Breast epithelium (tissue), 4 donors: ENCODE results near the gene STXBP2. TPM values are rescaled to one million over a fixed set of nuclear protein-coding genes. Genes with fewer than 3 reads are reported as not detected.

Experiments
- DNase-seq, 2 donors: peaks; one replicate each; pipeline ENCODE4 v3.0.0-alpha.2; 2019; ENCODE audit warnings: low spot score in 2 of 2
- H3K27ac ChIP-seq, 2 donors: fragments of 200-600 bp; sonication (generic) in 1 of 2; one replicate each; pipeline ENCODE4 v1.5.1; 2016 to 2019; ENCODE audit warnings: mild to moderate bottlenecking in 1 of 2
- H3K27me3 ChIP-seq, 2 donors: fragments of 200-600 bp; sonication (generic) in 1 of 2; one replicate each; pipeline versions ENCODE4 v1.5.1 to v1.6.0; 2017 to 2019; ENCODE audit warnings: control low read depth in 1 of 2, mild to moderate bottlenecking in 1 of 2
- H3K36me3 ChIP-seq: fragments of 200-600 bp; one replicate; pipeline ENCODE4 v1.5.1; 2019
- H3K4me1 ChIP-seq, 2 donors: fragments of 200-600 bp; sonication (generic); one replicate each; pipeline ENCODE4 v1.5.1; 2016 to 2019; ENCODE audit warnings: control low read depth in 1 of 2
- H3K4me3 ChIP-seq, 3 donors: fragments of 200-600 bp; sonication (generic); 1 replicate in 2 of 3; 2 replicates in 1 of 3; pipeline ENCODE4 v1.5.1; 2016 to 2019; ENCODE audit warnings: mild to moderate bottlenecking in 3 of 3, moderate library complexity in 2 of 3
- H3K9me3 ChIP-seq, 2 donors: fragments of 200-600 bp; sonication (generic) in 1 of 2; one replicate each; pipeline ENCODE4 v1.5.1; 2016 to 2019; ENCODE audit warnings: control low read depth in 1 of 2
- POLR2A ChIP-seq: fragments of 450-650 bp; IDR thresholded peaks from one replicate; pipeline ENCODE4 v1.6.1; 2016; ENCODE audit warnings: antibody characterized with exemption, mild to moderate bottlenecking, moderate library complexity
- POLR2AphosphoS5 ChIP-seq, 3 donors: sonication (generic); formaldehyde crosslinking; IDR thresholded peaks; one replicate each; pipeline ENCODE4 v1.6.1; 2017; ENCODE audit warnings: antibody characterized with exemption in 3 of 3
- intact Hi-C: fragments of 100-400 bp; cut with DNase I; formaldehyde crosslinking; loops from one replicate; pipeline ENCODE4 v1.15.1; 2023; ENCODE audit warnings: low total_unique reads
- total RNA-seq, 3 donors: library from RNA; depleted of rRNA; stranded (reverse); fragments of >200 nt; gene quantifications; one replicate each; pipeline ENCODE4 v1.1.0, GENCODE V29; 2016
- TF ChIP-seq, protein P1 (sequence below), 3 donors: fragments of 450-650 bp; IDR thresholded peaks; one replicate each; pipeline ENCODE4 v1.5.1; 2016 to 2017; ENCODE audit warnings: antibody characterized with exemption in 3 of 3, mild to moderate bottlenecking in 3 of 3, moderate library complexity in 3 of 3

Gene STXBP2
- total RNA-seq, 3 donors from 2014 or later = 15.4 to 55.3 (median 37.0) TPM

DNA sequence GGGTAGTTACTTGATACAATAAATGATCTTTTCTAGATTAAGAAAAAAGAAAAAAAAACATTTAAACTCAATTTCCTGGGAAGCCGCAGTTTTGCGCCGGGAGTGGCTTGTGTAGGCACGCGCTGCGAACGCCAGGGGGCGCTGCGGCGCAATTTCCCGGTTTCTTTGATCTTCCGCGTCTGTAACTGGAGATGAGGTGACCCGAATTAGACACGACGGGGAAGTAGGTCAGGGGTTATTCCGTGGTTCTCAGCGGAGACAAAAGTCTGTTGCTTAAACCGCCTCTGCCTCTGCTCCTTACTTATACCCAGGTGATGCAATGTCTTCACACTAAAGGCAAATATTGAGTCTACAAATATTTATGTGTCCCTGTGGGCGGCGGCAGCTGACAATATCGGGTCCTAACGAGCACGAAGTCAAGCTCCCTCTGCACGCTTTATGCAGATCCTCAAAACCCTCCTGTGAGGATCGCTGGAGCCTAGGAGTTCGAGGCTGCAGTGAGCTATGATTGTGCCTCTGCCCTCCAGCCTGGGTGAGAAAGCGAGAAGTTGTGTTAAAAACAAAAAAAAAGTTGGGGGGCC is 15.2 kb downstream of the STXBP2 start:
- TF ChIP-seq POLR2AphosphoS5 (IDR thresholded peaks at IDR 0.05) (peak; percentile 49 to 59 (median 53)), POLR2A (no peak)
- TF ChIP-seq, protein P1, sequence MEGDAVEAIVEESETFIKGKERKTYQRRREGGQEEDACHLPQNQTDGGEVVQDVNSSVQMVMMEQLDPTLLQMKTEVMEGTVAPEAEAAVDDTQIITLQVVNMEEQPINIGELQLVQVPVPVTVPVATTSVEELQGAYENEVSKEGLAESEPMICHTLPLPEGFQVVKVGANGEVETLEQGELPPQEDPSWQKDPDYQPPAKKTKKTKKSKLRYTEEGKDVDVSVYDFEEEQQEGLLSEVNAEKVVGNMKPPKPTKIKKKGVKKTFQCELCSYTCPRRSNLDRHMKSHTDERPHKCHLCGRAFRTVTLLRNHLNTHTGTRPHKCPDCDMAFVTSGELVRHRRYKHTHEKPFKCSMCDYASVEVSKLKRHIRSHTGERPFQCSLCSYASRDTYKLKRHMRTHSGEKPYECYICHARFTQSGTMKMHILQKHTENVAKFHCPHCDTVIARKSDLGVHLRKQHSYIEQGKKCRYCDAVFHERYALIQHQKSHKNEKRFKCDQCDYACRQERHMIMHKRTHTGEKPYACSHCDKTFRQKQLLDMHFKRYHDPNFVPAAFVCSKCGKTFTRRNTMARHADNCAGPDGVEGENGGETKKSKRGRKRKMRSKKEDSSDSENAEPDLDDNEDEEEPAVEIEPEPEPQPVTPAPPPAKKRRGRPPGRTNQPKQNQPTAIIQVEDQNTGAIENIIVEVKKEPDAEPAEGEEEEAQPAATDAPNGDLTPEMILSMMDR (IDR thresholded peaks at IDR 0.05) = peak; percentile 96 to 98 (median 98)
- Histone ChIP-seq H3K27ac (peak overlapping the region in 1 of 2 donors; percentile 49), H3K9me3 (no peaks in the 10 kb centered on the region), H3K36me3 (no peaks in the 10 kb centered on the region), H3K4me1 (no peaks in the 10 kb centered on the region), H3K27me3 (no peaks in the 10 kb centered on the region), H3K4me3 (peak overlapping the region in 2 of 3 donors; percentile 17 to 45)
- peak; percentile 85 to 92 for DNase-seq
- intact Hi-C loops = no loop called here

DNA sequence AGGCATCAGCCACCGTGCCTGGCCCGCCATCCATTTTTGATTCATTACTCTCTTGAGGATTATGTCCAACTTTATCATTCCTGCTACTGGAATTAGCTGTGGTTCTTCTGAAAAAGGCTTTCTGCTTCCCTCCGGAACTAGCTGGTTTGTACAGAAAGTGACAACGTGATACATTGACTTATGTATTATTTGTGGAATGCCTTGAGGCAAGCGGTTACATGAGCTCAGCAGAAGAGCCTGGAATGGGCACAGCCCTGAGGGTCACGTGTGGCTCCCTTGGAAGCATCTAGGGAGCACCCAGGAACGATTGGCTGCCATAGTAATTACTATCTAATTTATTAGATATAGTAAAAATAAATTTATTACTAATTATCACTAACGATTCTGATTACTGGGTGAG is 17.5 kb downstream of the STXBP2 start:
- H3K27ac ChIP-seq = peak overlapping the region; percentile 36 to 61
- no peak overlapping the region for H3K4me3 ChIP-seq
- no peaks in the 10 kb centered on the region for H3K4me1 ChIP-seq
- no peak for DNase-seq
- no peaks in the 10 kb centered on the region for H3K9me3 ChIP-seq
- H3K27me3 ChIP-seq = no peaks in the 10 kb centered on the region
- intact Hi-C loops = no loop called here
- H3K36me3 ChIP-seq = no peaks in the 10 kb centered on the region
- TF ChIP-seq POLR2A = no peak
- TF ChIP-seq POLR2AphosphoS5 (IDR thresholded peaks at IDR 0.05) = no peak
- TF ChIP-seq, protein P1 (IDR thresholded peaks at IDR 0.05) = no peak

DNA sequence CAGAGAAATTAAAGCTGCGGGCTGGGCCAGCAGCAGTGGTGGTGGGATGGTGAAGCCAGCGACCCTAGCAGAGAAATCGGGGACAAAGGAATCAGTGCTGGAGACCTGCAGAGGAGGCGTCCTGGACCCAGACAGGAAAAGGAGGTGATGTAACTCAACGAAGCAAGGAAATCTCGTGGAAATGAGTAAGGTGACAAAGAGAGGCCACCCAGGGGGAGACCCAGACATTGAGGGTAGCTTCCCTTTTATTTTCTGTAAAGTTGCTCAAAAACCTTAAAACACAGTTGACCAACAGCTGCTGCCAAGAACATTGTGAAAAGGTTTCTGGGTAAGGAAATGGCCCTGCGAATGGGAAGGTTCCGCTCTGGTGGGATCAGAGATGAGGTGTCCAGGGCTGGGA is 18.7 kb downstream of the STXBP2 start:
- no peaks in the 10 kb centered on the region for H3K4me1 ChIP-seq
- no peak for TF ChIP-seq POLR2AphosphoS5 (IDR thresholded peaks at IDR 0.05)
- TF ChIP-seq POLR2A = no peak
- TF ChIP-seq, protein P1 (IDR thresholded peaks at IDR 0.05) = no peak
- no peaks in the 10 kb centered on the region for H3K27me3 ChIP-seq
- H3K36me3 ChIP-seq = no peaks in the 10 kb centered on the region
- DNase-seq = no peak
- intact Hi-C loops = no loop called here
- H3K27ac ChIP-seq = no peak overlapping the region
- no peaks in the 10 kb centered on the region for H3K9me3 ChIP-seq
- no peak overlapping the region for H3K4me3 ChIP-seq

DNA sequence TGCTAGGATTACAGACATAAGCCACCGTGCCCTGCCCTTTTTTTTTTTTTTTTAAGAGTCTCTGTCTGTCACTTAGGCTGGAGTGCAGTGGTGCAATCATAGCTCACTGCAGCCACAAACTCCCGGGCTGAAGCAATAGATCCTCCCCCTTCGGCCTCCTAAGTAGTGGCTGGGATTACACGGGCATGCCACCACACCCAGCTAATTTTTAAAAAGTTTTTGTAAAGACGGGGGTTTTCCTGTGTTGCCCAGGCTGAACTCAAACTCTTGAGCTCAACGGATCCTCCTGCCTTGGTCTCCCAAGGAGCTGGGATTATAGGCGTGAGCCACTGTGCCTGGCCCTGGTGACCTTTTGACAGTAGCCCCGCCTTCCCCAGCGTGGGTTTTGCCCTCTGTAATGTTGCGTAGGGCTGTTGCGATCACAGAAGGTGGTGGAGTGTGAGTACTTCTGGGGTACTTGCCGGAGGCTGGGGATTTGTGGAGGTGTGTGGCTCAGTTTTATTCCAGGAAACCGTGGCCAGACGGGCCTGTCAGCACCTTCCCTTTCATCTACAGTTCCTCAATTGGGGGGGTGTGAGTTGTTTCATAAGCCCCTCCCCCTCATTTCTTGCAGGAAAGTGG is 20.3 kb downstream of the STXBP2 start:
- Histone ChIP-seq H3K4me3 (no peak overlapping the region), H3K4me1 (no peaks in the 10 kb centered on the region), H3K27ac (no peak overlapping the region), H3K27me3 (no peaks in the 10 kb centered on the region), H3K9me3 (no peaks in the 10 kb centered on the region), H3K36me3 (no peaks in the 10 kb centered on the region)
- DNase-seq = no peak
- intact Hi-C loops = loop anchor here (2.0 kb wide), 1 partner anchor 58 kb away; no protein-coding TSS in a partner anchor
- TF ChIP-seq, protein P1 (IDR thresholded peaks at IDR 0.05) = no peak
- TF ChIP-seq POLR2AphosphoS5 (IDR thresholded peaks at IDR 0.05) = no peak

DNA sequence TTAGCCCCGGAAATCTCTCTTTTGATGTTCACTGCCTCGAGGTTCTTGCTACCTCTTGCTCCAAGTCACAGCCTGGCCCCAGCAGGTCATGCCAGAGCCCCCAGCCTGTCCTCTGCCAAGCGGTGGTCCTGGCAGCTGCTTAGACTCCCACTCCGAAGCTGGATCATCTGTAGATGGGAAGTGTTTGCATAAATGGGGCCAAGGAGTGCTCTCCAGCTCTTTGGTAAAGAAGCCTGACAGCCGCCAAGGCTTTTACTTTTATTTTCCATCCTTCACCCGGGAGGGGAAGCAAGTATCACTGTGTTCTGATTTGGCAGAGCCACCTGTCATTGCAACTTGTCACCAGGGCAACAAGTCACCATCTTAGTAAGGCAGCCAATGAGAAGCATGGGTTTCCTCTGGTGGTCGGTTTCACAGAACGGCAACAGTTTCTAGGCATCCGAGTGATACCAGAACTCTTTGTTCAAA is 21.3 kb downstream of the STXBP2 start:
- H3K27ac ChIP-seq = no peak overlapping the region
- H3K4me3 ChIP-seq = no peak overlapping the region
- H3K36me3 ChIP-seq = no peaks in the 10 kb centered on the region
- intact Hi-C loops = no loop called here
- no peak for DNase-seq
- no peaks in the 10 kb centered on the region for H3K27me3 ChIP-seq
- TF ChIP-seq POLR2A = no peak
- no peak for TF ChIP-seq POLR2AphosphoS5 (IDR thresholded peaks at IDR 0.05)
- TF ChIP-seq, protein P1 (IDR thresholded peaks at IDR 0.05) = no peak
- H3K4me1 ChIP-seq = no peaks in the 10 kb centered on the region
- no peaks in the 10 kb centered on the region for H3K9me3 ChIP-seq
